BE2C (cell line): ENCODE data around the gene CYP2B6.
"Not testable (repeated sequence)": the region's sequence is repeated elsewhere in the genome, so short reads cannot be mapped to it uniquely, and the experiment has no call there.

Experiments
- DNase-seq: peaks from one replicate; pipeline ENCODE4 v3.0.0-alpha.2; 2020
- H3K27me3 ChIP-seq: fragments of 250-450 bp; sonication (Bioruptor Pico); 2 replicates; pipeline ENCODE4 v1.5.1; 2020; ENCODE audit warnings: mild to moderate bottlenecking
- H3K36me3 ChIP-seq: fragments of 250-450 bp; sonication (Bioruptor Pico); 2 replicates; pipeline ENCODE4 v1.5.1; 2020; ENCODE audit warnings: mild to moderate bottlenecking
- H3K4me1 ChIP-seq: fragments of 250-450 bp; sonication (Bioruptor Pico); 2 replicates; pipeline ENCODE4 v1.5.1; 2020
- H3K4me3 ChIP-seq: 2 replicates; pipeline ENCODE4 v1.5.1; 2011; ENCODE audit warnings: low read depth, low read length
- H3K9me3 ChIP-seq: fragments of 250-450 bp; sonication (Bioruptor Pico); 2 replicates; pipeline ENCODE4 v1.5.1; 2020
- CTCF ChIP-seq: IDR thresholded peaks from 2 replicates; pipeline ENCODE4 v1.5.1; 2012; ENCODE audit warnings: mild to moderate bottlenecking, low read depth, low read length

CYP2B6 gene

GRCh38 chr19:40948580-40949299 is 42.3 kb upstream of the CYP2B6 start:
- Histone ChIP-seq H3K36me3 (no peaks in the 10 kb centered on the region), H3K9me3 (no peaks in the 10 kb centered on the region), H3K4me1 (no peaks in the 10 kb centered on the region), H3K27me3 (no peaks in the 10 kb centered on the region), H3K4me3 (no peak overlapping the region)
- TF ChIP-seq CTCF, result no peak
- no peak for DNase-seq

GRCh38 chr19:40954573-40954972 is 36.5 kb upstream of the CYP2B6 start:
- TF ChIP-seq CTCF, result no peak
- no peak overlapping the region for H3K4me3 ChIP-seq
- no peaks in the 10 kb centered on the region for H3K4me1 ChIP-seq
- H3K9me3 ChIP-seq, result no peaks in the 10 kb centered on the region
- H3K27me3 ChIP-seq, result no peaks in the 10 kb centered on the region
- H3K36me3 ChIP-seq, result no peaks in the 10 kb centered on the region
- no peak for DNase-seq

- no peak overlapping the region for H3K4me3 ChIP-seq
- H3K27me3 ChIP-seq, result no peaks in the 10 kb centered on the region
- TF ChIP-seq CTCF, result no peak
- no peak for DNase-seq
- H3K36me3 ChIP-seq, result no peaks in the 10 kb centered on the region
- no peaks in the 10 kb centered on the region for H3K4me1 ChIP-seq
- peaks cover 2% of the 10 kb centered on the region for H3K9me3 ChIP-seq
Measured at GRCh38 chr19:40959338-40959737, 31.7 kb upstream of the CYP2B6 start.

GRCh38 chr19:40960062-40960685 is 30.9 kb upstream of the CYP2B6 start:
- H3K27me3 ChIP-seq, result no peaks in the 10 kb centered on the region
- peaks cover 3% of the 10 kb centered on the region for H3K9me3 ChIP-seq
- DNase-seq, result no peak
- no peaks in the 10 kb centered on the region for H3K36me3 ChIP-seq
- H3K4me3 ChIP-seq, result no peak overlapping the region
- no peak for TF ChIP-seq CTCF
- H3K4me1 ChIP-seq, result no peaks in the 10 kb centered on the region

GRCh38 chr19:40960780-40961179 is 30.3 kb upstream of the CYP2B6 start:
- TF ChIP-seq CTCF, result no peak
- H3K9me3 ChIP-seq, result peaks cover 3% of the 10 kb centered on the region
- DNase-seq, result no peak

GRCh38 chr19:40962460-40962961 is 28.6 kb upstream of the CYP2B6 start:
- Histone ChIP-seq H3K4me1 (no peaks in the 10 kb centered on the region), H3K36me3 (no peaks in the 10 kb centered on the region), H3K4me3 (no peak overlapping the region), H3K27me3 (no peaks in the 10 kb centered on the region), H3K9me3 (peaks cover 3% of the 10 kb centered on the region)
- no peak for TF ChIP-seq CTCF
- DNase-seq, result no peak

More at GRCh38 chr19:40960780-40961179, 30.3 kb upstream of the CYP2B6 start:
- Histone ChIP-seq H3K4me1 (no peaks in the 10 kb centered on the region), H3K36me3 (no peaks in the 10 kb centered on the region), H3K27me3 (no peaks in the 10 kb centered on the region), H3K4me3 (no peak overlapping the region)

- H3K4me1 ChIP-seq, H3K4me3 ChIP-seq, H3K36me3 ChIP-seq, DNase-seq, H3K9me3 ChIP-seq, H3K27me3 ChIP-seq: not testable (repeated sequence)
Measured at GRCh38 chr19:40964361-40964760, 26.7 kb upstream of the CYP2B6 start.

GRCh38 chr19:40965351-40965750 is 25.7 kb upstream of the CYP2B6 start:
- not testable (repeated sequence) for H3K4me1 ChIP-seq, H3K9me3 ChIP-seq, H3K4me3 ChIP-seq, H3K36me3 ChIP-seq, H3K27me3 ChIP-seq, DNase-seq

- not testable (repeated sequence) for H3K4me3 ChIP-seq, H3K36me3 ChIP-seq, DNase-seq, H3K4me1 ChIP-seq, H3K27me3 ChIP-seq, H3K9me3 ChIP-seq
Measured at GRCh38 chr19:40966591-40966990, 24.5 kb upstream of the CYP2B6 start.
